Left ventricle myocardium inferior (tissue), 1 donor: ENCODE measurements around the gene ACACA. TPM values are rescaled to one million over a fixed set of nuclear protein-coding genes. Genes with fewer than 3 reads are reported as not detected.

ENCODE experiments used
- DNase-seq: peaks from one replicate; pipeline ENCODE4 v3.0.0-alpha.2; 2020
- H3K27ac ChIP-seq: fragments of 200-600 bp; replicated peaks from 2 replicates; pipeline ENCODE4 v1.8.0; 2021
- H3K27me3 ChIP-seq: fragments of 200-600 bp; 2 replicates; pipeline ENCODE4 v1.8.0; 2021; ENCODE audit warnings: low read depth
- H3K36me3 ChIP-seq: fragments of 200-600 bp; 2 replicates; pipeline ENCODE4 v1.8.0; 2021
- H3K4me1 ChIP-seq: fragments of 200-600 bp; 2 replicates; pipeline ENCODE4 v1.8.0; 2021
- H3K4me3 ChIP-seq: fragments of 200-600 bp; 2 replicates; pipeline ENCODE4 v1.8.0; 2021; ENCODE audit warnings: mild to moderate bottlenecking, moderate library complexity
- H3K9me3 ChIP-seq: fragments of 200-600 bp; replicated peaks from 2 replicates; pipeline ENCODE4 v1.8.0; 2021
- intact Hi-C: fragments of 100-400 bp; cut with micrococcal nuclease; formaldehyde crosslinking; loops from one replicate; pipeline ENCODE4 v1.11.0; 2022
- total RNA-seq: library from RNA; stranded (reverse); fragmentation: NEBNext Ultra II Directional; extraction: Animal tissue kit (Norgen Biotek cat#: 25700); gene quantifications from one replicate; pipeline ENCODE4 v1.2.1, GENCODE V29; 2021
- TF ChIP-seq, protein P1 (sequence below): fragments of 200-600 bp; IDR thresholded peaks from 2 replicates; pipeline ENCODE4 v1.8.0; 2021; ENCODE audit warnings: antibody characterized with exemption, mild to moderate bottlenecking, borderline replicate concordance
- donor health status: DM: no; HTN: yes; CAD: no; lungs with severe emphysema.

The ACACA gene
- total RNA-seq, 1 donor from 2014 or later, result 16.2 TPM

DNA sequence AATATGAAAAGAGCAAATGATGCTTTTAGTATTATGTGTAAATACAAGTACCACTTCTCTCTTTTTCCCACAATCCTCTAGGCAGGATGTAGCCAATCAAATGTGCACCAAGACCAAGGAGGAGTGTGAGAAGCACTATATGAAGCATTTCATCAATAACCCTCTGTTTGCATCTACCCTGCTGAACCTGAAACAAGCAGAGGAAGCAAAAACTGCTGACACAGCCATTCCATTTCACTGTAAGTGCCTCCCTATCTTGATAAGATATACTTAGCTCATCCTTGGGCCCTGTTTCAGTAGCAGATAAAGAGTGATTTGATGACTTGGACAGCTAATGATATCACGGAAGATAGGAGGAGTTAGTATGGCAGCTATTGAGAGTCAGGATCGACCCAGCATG is 33.8 kb upstream of the ACACA start:
- Histone ChIP-seq H3K4me3 (no peak overlapping the region), H3K27ac (no peak overlapping the region), H3K4me1 (no peaks in the 10 kb centered on the region), H3K9me3 (no peaks in the 10 kb centered on the region), H3K36me3 (peaks cover 87% of the 10 kb centered on the region), H3K27me3 (no peaks in the 10 kb centered on the region)
- TF ChIP-seq, protein P1, sequence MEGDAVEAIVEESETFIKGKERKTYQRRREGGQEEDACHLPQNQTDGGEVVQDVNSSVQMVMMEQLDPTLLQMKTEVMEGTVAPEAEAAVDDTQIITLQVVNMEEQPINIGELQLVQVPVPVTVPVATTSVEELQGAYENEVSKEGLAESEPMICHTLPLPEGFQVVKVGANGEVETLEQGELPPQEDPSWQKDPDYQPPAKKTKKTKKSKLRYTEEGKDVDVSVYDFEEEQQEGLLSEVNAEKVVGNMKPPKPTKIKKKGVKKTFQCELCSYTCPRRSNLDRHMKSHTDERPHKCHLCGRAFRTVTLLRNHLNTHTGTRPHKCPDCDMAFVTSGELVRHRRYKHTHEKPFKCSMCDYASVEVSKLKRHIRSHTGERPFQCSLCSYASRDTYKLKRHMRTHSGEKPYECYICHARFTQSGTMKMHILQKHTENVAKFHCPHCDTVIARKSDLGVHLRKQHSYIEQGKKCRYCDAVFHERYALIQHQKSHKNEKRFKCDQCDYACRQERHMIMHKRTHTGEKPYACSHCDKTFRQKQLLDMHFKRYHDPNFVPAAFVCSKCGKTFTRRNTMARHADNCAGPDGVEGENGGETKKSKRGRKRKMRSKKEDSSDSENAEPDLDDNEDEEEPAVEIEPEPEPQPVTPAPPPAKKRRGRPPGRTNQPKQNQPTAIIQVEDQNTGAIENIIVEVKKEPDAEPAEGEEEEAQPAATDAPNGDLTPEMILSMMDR, result no peak
- intact Hi-C loops, result no loop called here
- no peak for DNase-seq

DNA sequence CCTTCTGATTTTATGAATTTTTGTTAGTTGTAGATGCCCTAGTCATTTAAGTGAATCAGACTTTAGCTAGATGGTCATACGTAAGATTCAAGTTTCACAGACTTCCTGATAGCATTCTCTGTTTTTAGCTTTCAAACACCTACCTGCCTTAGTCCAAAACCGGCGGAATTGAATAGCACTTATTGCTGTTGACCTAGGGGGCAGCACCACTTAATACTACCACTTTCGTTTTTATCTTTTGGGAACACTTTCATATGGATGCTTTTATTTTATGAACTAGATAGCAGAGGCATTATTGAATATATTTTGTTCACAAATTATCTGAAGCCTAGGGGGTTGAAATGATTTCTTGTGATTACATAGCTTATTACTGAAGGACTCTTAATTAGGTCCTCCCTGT is 31.5 kb upstream of the ACACA start:
- intact Hi-C loops, result no loop called here
- H3K27ac ChIP-seq, result no peak overlapping the region
- no peak overlapping the region for H3K4me3 ChIP-seq
- H3K27me3 ChIP-seq, result no peaks in the 10 kb centered on the region
- peaks cover 71% of the 10 kb centered on the region for H3K36me3 ChIP-seq
- H3K4me1 ChIP-seq, result no peaks in the 10 kb centered on the region
- H3K9me3 ChIP-seq, result no peaks in the 10 kb centered on the region
- TF ChIP-seq, protein P1, result no peak
- DNase-seq, result no peak

DNA sequence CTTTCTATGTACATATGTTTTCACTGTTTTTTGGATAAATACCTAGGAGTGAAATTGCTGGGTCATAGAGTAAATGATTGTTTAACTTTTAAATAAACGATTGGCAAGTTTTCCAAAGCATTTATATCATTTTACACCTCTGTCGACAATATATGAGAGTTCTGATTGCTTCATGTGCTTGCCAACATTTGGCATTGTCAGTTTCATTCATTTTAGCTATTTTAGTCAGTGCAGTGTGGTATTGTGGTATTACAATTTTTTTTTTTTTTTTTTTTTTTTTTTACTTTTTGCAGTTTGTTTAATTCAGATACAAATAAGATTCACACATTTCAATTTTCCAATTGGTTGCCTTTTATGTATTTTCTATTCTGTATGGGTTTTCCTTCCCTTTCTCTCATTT is 26.0 kb upstream of the ACACA start:
- H3K4me1 ChIP-seq, result peaks cover 3% of the 10 kb centered on the region
- TF ChIP-seq, protein P1, result no peak
- intact Hi-C loops, result no loop called here
- no peak overlapping the region for H3K27ac ChIP-seq
- H3K36me3 ChIP-seq, result peaks cover 40% of the 10 kb centered on the region
- no peaks in the 10 kb centered on the region for H3K9me3 ChIP-seq
- no peak overlapping the region for H3K4me3 ChIP-seq
- no peak for DNase-seq
- no peaks in the 10 kb centered on the region for H3K27me3 ChIP-seq

DNA sequence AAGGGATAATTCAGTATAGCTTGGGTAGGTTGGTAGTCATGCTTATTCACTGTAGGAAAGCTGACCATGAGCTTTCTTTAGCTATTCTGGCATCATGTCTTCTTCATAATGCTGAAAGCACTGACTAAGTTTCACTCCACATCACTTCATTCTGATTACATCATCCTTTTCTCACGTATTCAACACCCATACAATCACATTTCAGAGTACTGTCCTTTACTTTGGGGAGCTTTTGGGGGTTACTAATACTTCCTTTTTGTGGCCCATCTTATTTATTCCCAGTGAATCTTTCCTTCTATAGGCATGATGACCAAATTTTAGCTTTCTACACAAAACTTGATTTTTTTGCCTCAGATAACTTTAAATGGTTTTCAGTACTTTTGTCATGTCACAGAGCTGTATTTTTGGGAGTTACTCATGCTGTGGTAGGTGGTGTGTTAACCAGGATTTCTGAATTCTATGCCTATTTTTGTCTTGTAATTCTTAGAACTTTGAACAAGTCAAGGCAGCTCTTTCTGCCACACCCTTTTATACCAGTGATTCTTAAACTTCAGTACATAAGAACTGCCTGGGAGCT is 23.5 kb upstream of the ACACA start:
- no peak overlapping the region for H3K27ac ChIP-seq
- TF ChIP-seq, protein P1, result no peak
- intact Hi-C loops, result no loop called here

DNA sequence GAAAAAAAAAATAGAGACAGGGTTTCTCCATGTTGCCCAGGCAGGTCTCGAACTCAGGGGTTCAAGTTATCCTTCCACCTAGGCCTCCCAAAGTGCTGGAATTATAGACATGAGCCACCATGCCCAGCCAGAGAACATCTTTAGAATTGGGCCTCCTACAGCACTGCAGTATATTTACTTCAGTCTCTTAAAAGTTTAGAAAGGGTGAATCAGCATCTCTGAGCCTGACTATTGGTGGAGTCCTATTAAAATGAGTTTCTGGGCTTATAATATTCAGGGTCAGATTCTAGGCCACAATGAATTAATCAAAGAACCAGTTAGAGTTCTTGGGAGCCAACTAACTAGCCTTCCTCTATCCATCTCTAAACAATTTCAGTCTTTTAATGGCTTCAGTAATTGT is 22.8 kb upstream of the ACACA start:
- DNase-seq, result no peak
- Histone ChIP-seq H3K4me1 (peaks cover 3% of the 10 kb centered on the region), H3K9me3 (no peaks in the 10 kb centered on the region), H3K4me3 (no peak overlapping the region), H3K36me3 (peaks cover 58% of the 10 kb centered on the region), H3K27me3 (no peaks in the 10 kb centered on the region), H3K27ac (no peak overlapping the region)
- TF ChIP-seq, protein P1, result no peak
- intact Hi-C loops, result no loop called here

More for the DNA sequence above, 23.5 kb upstream of the ACACA start:
- Histone ChIP-seq H3K9me3 (no peaks in the 10 kb centered on the region), H3K36me3 (peaks cover 51% of the 10 kb centered on the region), H3K27me3 (no peaks in the 10 kb centered on the region), H3K4me3 (no peak overlapping the region), H3K4me1 (peaks cover 3% of the 10 kb centered on the region)
- no peak for DNase-seq
